Right lobe of liver (tissue), 6 donors: ENCODE data around the gene CDH13. TPM values are rescaled to one million over a fixed set of nuclear protein-coding genes. Genes with fewer than 3 reads are reported as not detected.

Source experiments
- ATAC-seq, 4 donors: fragments of 200-7000 bp; cut with Tn5 transposase; one replicate each; pipeline ENCODE4 v1.9.1; 2020; ENCODE audit warnings: mild to moderate bottlenecking in 4 of 4, moderate library complexity in 4 of 4
- DNase-seq, 3 donors: peaks; one replicate each; pipeline ENCODE4 v3.0.0-alpha.2; 2020
- H3K27ac ChIP-seq, 3 donors: fragments of 200-600 bp; one replicate each; pipeline ENCODE4 v1.8.0; 2022
- H3K27me3 ChIP-seq, 2 donors: fragments of 200-600 bp; one replicate each; pipeline ENCODE4 v1.8.0; 2022
- H3K36me3 ChIP-seq, 4 donors: fragments of 200-600 bp; sonication (generic) in 1 of 4; one replicate each; pipeline versions ENCODE4 v1.5.1 to v1.8.0; 2017 to 2022; ENCODE audit warnings: control low read depth in 1 of 4
- H3K4me1 ChIP-seq, 4 donors: fragments of 200-600 bp; sonication (generic) in 1 of 4; one replicate each; pipeline versions ENCODE4 v1.5.1 to v1.8.0; 2017 to 2022; ENCODE audit warnings: control low read depth in 1 of 4
- H3K4me3 ChIP-seq, 3 donors: fragments of 200-600 bp; one replicate each; pipeline ENCODE4 v1.8.0; 2022
- H3K9me3 ChIP-seq, 4 donors: fragments of 200-600 bp; sonication (generic) in 1 of 4; one replicate each; pipeline versions ENCODE4 v1.5.1 to v1.8.0; 2017 to 2022; ENCODE audit warnings: control low read depth in 1 of 4
- CTCF ChIP-seq, 4 donors: fragments of 200-600 bp in 3 of 4; fragments of 450-650 bp in 1 of 4; IDR thresholded peaks; one replicate each; pipeline versions ENCODE4 v1.5.1 to v1.8.0; 2016 to 2022; ENCODE audit warnings: antibody characterized with exemption in 4 of 4, mild to moderate bottlenecking in 2 of 4
- POLR2A ChIP-seq: fragments of 450-650 bp; IDR thresholded peaks from one replicate; pipeline ENCODE4 v1.6.1; 2017; ENCODE audit warnings: antibody characterized with exemption, mild to moderate bottlenecking
- WGBS: methylation state at CpG from one replicate; pipeline ENCODE4 v1.1.6; 2018; ENCODE audit warnings: low coverage, low lambda C conversion rate; ENCODE audit not compliant: insufficient coverage; ENCODE audit errors: missing lambda C conversion rate; 5-methylcytosine and 5-hydroxymethylcytosine counted together
- intact Hi-C, 2 donors: fragments of 100-400 bp; cut with DNase I; formaldehyde crosslinking; loops; one replicate each; pipeline versions ENCODE4 v1.11.2 to v1.14.1; 2022
- total RNA-seq, 6 experiments: library from RNA; depleted of rRNA in 2 of 6; stranded (reverse); fragments of >200 nt in 2 of 6; fragmentation: NEBNext Ultra II Directional in 3 of 6; extraction: Animal tissue kit (Norgen Biotek cat#: 25700) in 3 of 6; gene quantifications; one replicate each; pipeline versions ENCODE4 v1.1.0 to v1.2.4, GENCODE V29; 2016 to 2023
- donor health status: DM: no; HTN: yes; CAD: no.
- donor health status: DM: no; HTN: no; CAD: no.
- donor health status: DM: no; HTN: no; CAD: no.
- donor health status: DM: no; HTN: yes; CAD: no.
- donor health status: DM: no; HTN: yes; CAD: no.

Gene CDH13
- total RNA-seq, 6 experiments from 2014 or later: 0.13 to 4.6 (median 0.49) TPM

DNA sequence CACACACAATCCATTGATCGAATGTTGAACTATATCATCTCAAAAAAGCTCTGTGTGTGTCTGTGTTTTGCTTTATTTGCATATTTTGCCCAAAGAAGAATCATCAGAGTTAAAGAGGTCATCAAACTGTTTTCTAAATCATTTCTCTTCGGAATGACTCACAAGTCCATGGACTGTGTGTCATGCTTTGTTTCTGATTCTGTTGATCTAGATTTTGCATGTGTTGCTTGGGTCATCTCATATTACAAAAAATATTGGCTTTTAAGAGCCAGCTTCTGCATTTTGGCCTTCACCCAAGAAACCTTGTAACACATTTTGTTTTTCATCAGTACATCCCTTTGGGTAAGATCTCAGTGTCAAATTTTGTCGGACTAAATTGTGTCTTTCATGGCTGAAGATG lies 709.8 kb downstream of the CDH13 start:
- WGBS: 57% methylated on average over 3 of the region's 3 CpGs
- intact Hi-C loops: no loop called here
- no peak for TF ChIP-seq POLR2A
- TF ChIP-seq CTCF (IDR thresholded peaks at IDR 0.05): no peak
- ATAC-seq: no peak
- H3K4me3 ChIP-seq: no peak overlapping the region
- H3K27ac ChIP-seq: no peak overlapping the region
- DNase-seq: no peak
- no peaks in the 10 kb centered on the region for H3K27me3 ChIP-seq
- no peaks in the 10 kb centered on the region for H3K9me3 ChIP-seq
- no peaks in the 10 kb centered on the region for H3K36me3 ChIP-seq
- no peaks in the 10 kb centered on the region for H3K4me1 ChIP-seq

DNA sequence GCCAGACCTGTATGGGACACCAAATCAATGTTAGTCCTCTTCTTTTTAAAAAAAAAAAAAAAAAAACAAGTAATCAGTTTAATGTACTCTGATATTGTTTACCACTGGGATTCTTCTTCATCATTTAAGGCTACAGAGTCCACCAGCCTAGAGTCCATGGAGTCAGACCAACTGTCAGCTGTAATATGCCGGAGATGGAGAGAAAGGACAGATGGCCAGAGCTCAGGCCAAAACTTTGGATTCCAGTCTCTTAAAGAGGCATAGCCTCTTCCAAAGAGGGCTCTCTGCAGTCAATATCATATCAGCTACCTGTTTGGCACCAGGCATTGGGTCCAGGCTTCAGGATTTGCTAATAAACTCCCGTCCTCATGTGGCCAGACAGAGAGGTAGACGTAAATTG lies 711.4 kb downstream of the CDH13 start:
- ATAC-seq: no peak

DNA sequence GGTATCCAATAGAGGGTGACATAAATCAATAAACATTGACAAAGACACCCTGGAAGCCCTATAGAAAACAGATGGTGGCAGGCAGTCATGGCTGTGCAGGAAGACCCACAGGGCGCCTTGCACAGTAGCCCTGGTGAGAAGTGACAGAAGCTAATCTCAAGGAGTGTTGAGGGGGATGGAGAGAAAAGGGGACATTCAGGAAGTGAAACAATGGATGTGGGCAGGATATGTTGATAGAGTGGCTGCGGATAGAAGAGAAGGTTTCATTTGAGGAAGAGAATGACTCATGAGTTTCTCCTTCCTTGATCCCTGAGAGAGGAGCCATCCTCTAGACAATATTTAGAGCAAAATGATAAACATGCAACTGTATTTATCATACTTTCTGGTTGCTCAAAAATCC lies 712.2 kb downstream of the CDH13 start:
- no peaks in the 10 kb centered on the region for H3K27me3 ChIP-seq
- H3K4me3 ChIP-seq: no peak overlapping the region
- H3K27ac ChIP-seq: no peak overlapping the region
- ATAC-seq: no peak
- 30% methylated on average over 2 of the region's 2 CpGs for WGBS
- no peaks in the 10 kb centered on the region for H3K9me3 ChIP-seq
- intact Hi-C loops: no loop called here
- DNase-seq: no peak
- no peak for TF ChIP-seq CTCF (IDR thresholded peaks at IDR 0.05)
- no peak for TF ChIP-seq POLR2A
- H3K36me3 ChIP-seq: no peaks in the 10 kb centered on the region
- H3K4me1 ChIP-seq: no peaks in the 10 kb centered on the region

More for the DNA sequence above, 711.4 kb downstream of the CDH13 start:
- no peak overlapping the region for H3K4me3 ChIP-seq
- no peaks in the 10 kb centered on the region for H3K4me1 ChIP-seq
- H3K27me3 ChIP-seq: no peaks in the 10 kb centered on the region
- TF ChIP-seq POLR2A: no peak
- no peak for TF ChIP-seq CTCF (IDR thresholded peaks at IDR 0.05)
- intact Hi-C loops: no loop called here
- no peaks in the 10 kb centered on the region for H3K36me3 ChIP-seq
- no peak overlapping the region for H3K27ac ChIP-seq
- 69% methylated on average over 3 of the region's 3 CpGs for WGBS
- H3K9me3 ChIP-seq: no peaks in the 10 kb centered on the region
- no peak for DNase-seq

DNA sequence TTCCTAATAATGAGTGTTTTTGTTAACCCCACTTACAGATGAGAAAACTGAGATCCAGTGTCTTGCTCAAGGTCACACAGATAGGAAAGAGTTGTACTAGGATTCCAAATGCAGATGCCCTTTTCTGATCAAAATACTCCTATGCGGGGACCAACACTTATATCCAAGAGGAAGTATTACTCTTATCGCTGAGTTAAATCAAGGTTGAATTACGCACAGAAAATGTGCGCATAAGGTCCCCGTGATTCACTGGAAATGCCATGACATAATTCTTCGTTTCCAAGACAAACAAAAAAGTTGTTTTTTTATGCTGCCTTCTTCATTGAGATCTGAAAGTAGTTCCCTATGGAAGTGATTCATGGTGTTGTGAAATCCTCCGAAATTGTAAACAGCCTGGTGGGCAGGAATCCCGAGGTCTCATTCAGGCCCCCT lies 717.2 kb downstream of the CDH13 start:
- Histone ChIP-seq H3K27me3 (no peaks in the 10 kb centered on the region), H3K36me3 (no peaks in the 10 kb centered on the region), H3K9me3 (no peaks in the 10 kb centered on the region), H3K4me1 (no peaks in the 10 kb centered on the region), H3K27ac (no peak overlapping the region), H3K4me3 (no peak overlapping the region)
- intact Hi-C loops: no loop called here
- ATAC-seq (no peak), DNase-seq (no peak)
- no peak for TF ChIP-seq POLR2A
- no peak for TF ChIP-seq CTCF (IDR thresholded peaks at IDR 0.05)
- WGBS: 67% methylated on average over 8 of the region's 8 CpGs
